Tongue (tissue), 2 donors: ENCODE measurements around the gene NCAPD3. TPM values are rescaled to one million over a fixed set of nuclear protein-coding genes. Genes with fewer than 3 reads are reported as not detected.
"Not testable (repeated sequence)": the region's sequence is repeated elsewhere in the genome, so short reads cannot be mapped to it uniquely, and the experiment has no call there.

Source experiments
- DNase-seq: peaks from one replicate; pipeline ENCODE4 v3.0.0-alpha.2; 2015
- total RNA-seq: library from RNA; depleted of rRNA; stranded (reverse); fragments of >200 nt; gene quantifications from one replicate; pipeline ENCODE4 v1.2.3, GENCODE V29; 2014

NCAPD3 gene
- total RNA-seq, 1 donor from 2014 or later, result 18.1 TPM

DNA sequence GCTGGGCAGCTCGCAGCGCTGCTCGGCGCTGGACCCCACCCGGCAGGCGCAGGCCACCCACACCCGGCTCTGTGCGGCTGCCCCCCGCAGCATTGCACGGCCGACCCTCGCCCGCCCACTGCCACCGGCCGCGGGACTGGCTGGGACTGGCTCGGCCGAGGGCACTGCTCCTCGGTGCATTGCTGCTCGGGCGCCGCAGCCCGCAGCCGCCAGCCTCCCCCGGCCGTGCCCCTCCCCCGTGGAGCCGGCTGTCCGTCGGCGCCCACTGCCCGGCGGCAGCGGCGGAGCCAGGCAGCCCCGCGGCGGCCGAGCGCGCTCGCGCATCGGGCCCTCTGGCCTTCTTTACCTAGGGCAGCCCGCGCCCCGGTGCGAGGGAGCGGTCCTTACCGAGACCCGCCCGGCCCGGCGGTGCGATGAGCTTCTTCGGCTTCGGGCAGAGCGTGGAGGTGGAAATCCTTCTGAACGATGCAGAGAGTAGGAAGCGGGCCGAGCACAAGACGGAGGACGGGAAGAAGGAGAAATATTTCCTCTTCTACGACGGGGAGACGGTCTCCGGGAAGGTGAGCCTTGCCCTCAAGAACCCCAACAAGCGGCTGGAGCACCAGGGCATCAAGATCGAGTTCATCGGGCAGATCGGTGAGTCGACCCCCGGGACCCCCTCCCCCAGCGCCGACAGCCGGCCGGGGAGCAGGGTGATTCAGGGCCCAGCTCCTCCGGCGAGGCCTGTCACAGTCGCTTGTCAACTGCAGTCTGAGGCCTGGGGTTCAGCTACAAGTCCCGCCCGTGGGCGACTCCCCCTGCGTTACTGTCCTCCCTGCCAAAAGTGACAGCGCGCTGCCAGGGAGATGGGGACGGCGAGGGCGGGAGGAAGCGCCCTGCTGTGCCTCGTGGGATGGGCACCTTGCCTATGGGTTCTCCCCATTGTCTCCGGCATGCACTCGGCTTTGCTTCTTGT lies 1.2 kb upstream of the NCAPD3 start:
- DNase-seq, result peak; percentile 60

DNA sequence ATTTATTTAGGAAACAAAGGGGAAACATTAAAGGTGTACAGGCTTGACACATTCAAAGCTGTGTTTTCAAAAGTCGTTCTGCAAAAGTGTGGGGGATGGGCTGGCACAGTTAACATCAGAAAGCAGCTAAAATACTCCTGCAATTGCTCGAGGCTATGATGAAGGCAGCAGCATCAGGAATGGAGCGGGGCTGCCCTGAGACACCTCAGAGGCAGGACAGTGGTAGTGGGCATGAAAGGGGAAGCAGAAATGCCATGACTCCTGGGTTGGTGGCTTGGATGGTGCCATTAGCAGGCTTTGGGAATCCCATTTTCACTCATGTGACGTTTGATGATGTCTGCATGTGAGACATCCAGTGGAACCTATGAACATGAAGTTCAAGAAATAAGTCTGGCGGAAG lies 646 bp downstream of the NCAPD3 start:
- DNase-seq, result no peak

DNA sequence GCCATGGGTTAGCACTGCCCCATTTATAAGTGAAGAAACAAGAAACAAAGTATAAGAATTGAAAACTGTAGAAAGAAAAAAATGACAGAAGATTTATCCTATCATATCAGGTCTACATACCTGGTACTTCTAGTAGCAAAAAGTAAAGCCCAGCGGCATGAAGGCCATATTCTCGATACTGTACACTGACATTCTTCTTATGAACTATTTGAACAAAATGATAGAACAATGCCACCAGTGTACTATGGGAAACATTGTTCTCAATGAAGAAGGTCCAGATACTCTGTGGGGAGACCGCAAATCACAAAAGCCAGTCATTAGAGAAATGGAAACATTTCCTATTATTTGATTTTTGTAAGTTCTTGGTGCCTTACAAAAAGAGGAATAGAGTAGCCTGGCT lies 7.0 kb downstream of the NCAPD3 start:
- no peak for DNase-seq

DNA sequence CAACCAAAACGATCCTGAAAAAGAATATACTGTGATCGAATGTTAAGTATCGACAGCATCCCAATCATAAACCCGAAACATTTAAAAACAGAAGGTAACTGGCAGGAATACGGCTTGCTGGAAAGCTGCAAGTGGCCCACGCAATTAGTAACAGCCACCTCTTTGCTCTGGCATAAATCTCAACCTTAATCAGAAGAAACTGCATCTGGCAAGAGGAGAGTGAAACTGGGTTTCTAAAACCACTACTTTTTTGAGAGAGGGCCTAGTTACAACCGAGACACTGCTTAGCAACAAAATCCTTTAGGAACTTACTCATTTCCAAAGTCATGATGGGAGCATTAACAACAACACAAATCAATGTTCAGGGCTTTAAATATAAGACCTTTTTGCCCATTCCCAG lies 7.9 kb downstream of the NCAPD3 start:
- no peak for DNase-seq

DNA sequence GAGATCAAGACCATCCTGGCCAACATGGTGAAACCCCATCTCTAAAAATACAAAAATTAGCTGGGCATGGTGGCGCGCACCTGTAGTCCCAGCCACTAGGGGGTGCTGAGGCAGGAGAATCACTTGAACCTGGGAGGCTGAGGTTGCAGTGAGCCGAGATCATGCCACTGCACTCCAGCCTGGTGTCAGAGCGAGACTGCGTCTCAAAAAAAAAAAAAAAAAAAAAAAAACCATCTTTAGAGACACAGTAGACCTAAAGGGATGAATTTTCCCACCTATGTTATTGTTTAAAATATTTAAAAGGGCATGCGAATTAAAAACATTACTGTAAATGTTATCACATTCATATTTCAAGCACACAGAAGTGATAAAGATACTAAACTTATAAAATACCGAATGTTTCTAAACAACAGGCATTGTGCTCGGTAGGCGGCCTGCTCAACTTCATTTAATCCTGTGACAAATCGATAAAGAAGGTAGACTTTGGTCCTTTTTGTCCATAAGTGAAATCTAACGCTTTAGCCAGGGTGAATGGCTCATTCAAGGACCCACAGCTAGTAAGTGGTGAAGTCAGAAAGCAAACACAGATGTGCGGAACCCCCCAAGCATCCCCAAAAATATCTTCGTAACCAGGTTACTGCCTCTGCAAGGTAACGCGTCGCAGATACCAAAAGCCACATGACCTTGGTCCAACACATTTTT lies 16.1 kb downstream of the NCAPD3 start:
- DNase-seq, result peak; percentile 15

DNA sequence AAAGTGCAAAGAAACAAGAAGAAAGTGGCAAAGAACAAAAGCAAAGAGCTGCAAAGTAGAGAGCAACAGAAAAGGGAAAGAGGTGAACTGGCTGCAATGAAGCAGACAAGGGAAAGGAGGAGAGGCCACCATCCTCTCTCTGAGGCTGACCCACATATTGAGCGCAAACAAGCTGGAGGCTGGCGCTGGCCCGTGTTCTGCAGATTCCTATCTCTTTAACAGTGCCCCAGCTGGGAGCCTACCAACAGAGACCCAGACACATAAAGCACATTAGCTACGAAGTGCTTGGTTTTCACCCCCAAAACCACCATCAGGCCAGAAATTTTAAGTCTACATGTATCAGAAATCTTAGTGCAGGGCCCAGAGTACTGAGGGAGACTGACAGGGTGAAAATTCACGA lies 17.6 kb downstream of the NCAPD3 start:
- no peak for DNase-seq

DNA sequence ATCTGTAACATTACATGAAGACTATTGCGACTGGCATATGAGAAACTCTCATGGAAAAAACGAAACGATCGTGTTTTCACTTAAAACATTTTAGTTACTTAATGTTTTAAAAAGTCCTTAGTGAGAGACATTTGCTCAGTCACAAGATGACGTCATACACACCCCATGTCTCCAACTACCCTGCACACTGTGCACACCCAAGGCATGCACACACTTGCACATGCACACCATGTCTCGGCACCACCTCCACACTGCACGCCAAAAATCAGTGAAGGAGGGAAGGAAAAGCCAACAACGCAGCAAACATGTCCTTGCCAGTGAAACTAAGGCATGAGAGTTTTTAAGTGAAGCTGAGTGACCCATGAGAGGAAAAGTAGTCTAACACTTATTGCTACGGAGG lies 18.0 kb downstream of the NCAPD3 start:
- no peak for DNase-seq

DNA sequence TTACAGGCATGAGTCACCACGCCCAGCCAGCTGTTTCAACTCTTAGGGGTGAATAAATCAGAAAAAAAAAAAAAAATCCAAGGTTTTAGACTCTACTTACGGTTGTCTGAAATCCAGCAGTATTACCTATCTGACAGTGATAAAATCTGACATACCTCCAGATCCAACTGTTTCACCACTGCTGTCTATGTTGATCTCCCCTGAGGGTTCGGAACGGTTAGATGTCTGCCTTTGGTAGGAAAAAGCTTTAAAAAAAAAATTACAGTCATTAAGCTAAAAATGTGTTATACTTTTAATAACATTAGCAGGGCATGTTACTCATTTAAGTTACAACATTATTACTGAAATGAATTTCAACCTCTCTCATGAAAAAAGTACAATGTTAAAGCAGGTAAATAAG lies 21.1 kb downstream of the NCAPD3 start:
- DNase-seq, result no peak

DNA sequence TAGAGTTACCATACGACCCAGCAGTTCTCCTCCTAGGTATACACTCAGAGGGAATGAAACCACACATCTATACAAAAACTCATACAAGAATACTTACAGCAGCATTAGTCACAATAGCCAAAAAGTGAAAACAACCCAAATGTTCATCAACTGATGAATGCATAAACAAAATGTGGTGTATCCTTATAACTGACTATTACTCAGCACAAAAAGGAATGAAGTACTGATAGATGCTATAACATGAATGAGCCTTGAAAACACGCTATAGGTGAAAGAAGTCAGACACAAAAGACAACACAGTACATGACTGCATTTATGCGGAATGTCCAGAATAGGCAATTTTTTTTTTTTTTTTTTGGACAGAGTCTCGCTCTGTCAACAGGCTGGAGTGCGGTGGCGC lies 23.1 kb downstream of the NCAPD3 start:
- no peak for DNase-seq

DNA sequence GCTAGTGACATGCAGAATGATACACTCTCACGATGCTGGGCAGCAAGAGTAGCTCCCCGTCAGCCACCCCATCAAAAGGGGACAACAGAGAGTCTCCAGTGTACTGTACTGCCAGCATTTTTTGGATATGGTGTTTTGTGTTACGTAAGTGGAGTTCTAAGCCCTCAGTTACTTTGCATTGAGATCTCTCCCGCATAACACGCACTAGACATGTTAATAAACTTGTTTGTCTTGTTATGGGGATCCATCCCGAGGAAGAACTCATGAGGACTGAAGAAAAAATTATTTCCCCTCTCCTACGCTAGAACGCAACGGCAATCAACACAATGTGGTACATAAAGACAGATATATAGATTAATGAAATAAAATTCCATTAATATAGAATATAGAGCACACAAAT lies 24.2 kb downstream of the NCAPD3 start:
- no peak for DNase-seq

DNA sequence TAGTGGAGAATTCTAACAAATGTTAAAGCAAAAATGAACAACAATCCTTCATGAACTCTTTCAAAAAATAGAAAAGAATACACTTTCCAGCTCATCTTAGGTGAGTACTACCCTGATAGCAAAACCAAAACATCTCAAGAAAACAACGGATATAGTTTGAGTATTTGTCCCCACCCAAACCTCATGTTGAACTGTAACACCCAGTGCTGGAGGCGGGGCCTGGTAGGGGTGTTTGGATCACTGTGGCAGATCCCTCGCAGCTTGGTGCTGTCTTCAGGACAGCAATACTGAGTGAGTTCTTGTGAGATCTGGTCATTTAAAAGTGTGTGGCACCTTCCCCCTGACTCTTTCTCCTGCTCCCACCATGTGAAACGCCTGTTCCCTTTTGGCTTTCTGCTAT lies 27.0 kb downstream of the NCAPD3 start:
- no peak for DNase-seq

DNA sequence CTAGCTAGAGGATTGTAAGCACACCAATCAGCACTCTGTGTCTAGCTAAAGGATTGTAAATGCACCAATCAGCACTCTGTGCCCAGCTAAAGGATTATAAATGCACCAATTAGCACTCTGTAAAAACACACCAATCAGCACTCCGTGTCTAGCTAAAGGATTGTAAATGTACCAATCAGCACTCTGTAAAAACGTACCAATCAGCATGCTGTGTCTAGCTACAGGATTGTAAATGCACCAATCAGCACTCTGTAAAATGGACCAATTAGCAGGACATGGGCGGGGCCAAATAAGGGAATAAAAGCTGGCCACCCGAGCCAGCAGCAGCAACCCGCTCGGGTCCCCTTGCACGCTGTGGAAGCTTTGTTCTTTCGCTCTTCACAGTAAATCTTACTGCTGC lies 35.7 kb downstream of the NCAPD3 start:
- DNase-seq, result not testable (repeated sequence)

DNA sequence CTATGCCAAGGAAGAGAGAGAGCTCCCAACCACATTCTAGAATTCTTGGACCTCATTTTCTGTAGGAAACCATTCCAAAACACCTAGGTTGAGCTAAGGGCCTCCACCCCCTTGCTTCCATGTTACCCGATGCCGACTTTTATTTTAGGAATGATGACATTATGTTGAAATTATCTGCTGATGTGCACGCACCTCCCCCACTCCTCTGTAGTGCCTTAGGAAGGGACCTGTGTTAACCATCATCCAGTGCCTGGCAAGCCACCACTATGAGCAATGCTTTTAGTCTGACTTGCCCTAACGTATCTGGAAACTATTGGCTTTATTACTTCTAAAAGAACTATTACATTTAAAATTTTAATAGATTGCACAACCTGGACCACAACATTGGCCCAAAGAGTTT lies 42.1 kb downstream of the NCAPD3 start:
- DNase-seq, result no peak

DNA sequence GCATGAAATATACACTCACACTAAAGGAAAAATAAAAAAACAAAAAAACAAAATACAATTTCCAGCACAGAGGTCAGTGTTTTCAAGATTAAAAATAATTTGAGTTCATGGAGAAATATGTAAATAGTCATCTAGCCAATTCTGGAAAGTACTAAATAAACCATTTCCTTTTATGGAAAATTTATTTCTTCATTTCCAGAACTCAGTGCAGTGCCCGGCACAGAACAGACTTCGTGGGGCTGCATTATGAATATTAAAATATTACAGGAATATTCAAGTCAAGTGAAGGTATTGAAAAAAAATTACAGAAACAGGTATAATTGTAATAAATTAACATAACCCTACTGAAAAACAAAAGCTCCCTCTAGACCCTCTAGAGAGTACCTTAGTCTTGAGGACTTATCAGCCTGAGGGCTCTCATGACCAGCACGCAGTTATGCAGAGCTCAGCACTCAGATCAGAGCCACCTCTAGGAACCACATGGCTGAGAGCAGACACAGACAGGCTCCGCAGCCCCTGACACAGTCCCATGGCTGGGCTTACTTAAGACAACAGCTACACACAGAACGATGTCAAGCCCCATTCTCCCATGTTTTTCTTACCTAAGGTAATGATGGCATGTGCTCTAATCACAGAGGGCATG lies 45.6 kb downstream of the NCAPD3 start:
- DNase-seq, result no peak

DNA sequence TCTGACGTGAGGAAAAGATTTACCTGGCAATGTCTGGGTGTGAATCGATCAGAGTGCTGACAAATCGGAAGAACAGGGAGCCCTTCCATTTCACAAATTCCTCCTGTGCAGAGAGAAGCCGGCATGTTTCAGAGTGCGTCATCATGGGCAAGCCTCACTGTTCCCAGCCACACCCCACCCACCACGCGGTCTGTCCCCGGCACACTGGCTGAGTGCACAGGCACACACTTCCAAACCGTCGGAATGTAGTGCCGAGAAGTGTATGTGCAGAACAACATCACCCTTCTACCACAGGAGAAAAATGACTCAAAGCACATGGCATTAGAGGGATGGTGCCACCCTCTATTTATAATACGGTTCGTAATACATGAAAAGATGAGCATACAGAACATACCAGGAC lies 47.5 kb downstream of the NCAPD3 start:
- no peak for DNase-seq

DNA sequence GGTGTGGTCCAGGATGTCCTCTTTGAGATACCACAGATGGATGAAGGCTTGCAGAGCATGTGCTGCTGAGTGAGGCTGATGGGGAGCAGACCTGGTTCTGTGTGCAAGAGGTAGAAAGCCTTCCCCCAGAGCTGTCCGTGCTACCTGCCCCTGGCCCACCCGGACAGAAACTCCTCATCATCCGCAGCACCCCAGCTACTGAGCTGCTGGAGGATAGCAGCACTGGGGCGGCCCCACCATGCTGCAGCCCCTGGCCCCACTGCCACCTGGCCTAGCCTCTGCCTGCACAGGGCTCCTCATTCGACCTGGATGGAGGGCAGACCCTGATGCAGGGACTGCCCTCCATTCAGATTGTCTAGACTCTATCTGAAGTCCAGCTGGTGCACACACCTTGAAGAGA lies 50.5 kb downstream of the NCAPD3 start:
- DNase-seq, result no peak

DNA sequence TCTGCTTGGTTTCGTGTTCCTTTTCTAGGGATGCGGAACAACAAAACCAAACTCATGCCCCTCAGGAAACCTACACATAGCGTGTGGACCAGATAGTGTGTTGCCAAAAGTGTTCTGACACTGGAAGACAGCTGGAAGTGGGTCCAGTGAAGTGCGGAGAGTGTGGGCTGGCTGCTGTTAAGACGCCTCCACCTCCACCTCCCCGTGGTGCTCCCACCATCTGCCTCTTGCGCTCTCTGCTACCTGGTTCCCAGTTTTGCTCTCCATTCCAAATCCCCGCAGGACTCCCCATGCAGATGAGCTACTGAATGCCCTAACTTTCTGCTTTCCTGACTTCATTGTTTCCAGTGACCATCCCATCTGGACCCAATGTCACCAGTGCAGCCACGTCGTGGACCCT lies 51.8 kb downstream of the NCAPD3 start:
- DNase-seq, result no peak

DNA sequence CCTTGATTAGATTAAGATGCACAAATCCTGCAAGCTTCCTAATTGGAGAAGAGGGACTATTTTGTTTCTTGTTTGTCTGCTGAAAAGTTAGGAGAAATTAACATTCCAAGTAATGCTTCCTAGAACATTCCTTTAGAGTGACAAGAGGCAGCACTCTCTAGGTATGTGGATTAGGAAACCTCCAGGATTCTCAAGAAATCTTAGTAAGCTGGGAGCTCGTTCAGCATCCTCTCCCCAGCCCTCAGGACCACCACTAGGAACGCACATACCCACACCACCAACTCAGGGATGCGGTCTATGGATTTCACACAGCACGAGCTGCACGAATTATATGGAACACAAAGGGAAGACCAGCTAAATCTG lies 52.9 kb downstream of the NCAPD3 start:
- DNase-seq, result no peak

DNA sequence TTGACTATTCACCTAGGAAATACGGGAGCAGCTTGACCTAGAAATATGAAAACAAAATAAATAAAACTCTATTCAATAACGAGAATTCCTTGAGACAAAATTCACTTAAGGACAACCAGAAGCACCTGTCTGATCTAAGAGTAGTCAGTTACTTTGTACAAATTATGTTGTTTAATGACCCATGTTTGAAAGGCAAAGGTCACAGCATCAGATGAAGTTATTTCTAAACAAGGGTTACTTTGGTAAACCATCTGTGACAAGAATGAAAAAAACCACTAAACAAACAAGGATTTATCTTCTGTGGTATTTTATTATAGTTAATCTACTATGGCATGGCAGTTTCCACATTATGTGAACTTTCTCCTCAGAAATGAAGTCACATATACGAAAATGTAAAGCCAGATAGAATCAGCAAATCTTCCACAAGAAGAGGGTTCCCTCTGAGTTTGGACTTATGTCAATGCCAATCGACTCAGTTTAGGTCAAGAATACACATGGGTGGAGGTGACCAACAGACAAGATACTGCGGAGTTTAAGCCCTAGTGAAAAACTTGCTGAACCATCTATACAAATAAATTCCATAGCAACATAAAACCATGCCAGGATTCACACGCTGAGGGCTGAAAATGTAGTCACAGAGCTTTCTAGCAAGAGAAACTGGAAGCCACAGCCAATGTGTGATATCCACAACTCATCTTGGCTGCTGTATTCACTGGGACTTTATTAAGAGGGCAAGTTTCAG lies 53.4 kb downstream of the NCAPD3 start:
- no peak for DNase-seq

DNA sequence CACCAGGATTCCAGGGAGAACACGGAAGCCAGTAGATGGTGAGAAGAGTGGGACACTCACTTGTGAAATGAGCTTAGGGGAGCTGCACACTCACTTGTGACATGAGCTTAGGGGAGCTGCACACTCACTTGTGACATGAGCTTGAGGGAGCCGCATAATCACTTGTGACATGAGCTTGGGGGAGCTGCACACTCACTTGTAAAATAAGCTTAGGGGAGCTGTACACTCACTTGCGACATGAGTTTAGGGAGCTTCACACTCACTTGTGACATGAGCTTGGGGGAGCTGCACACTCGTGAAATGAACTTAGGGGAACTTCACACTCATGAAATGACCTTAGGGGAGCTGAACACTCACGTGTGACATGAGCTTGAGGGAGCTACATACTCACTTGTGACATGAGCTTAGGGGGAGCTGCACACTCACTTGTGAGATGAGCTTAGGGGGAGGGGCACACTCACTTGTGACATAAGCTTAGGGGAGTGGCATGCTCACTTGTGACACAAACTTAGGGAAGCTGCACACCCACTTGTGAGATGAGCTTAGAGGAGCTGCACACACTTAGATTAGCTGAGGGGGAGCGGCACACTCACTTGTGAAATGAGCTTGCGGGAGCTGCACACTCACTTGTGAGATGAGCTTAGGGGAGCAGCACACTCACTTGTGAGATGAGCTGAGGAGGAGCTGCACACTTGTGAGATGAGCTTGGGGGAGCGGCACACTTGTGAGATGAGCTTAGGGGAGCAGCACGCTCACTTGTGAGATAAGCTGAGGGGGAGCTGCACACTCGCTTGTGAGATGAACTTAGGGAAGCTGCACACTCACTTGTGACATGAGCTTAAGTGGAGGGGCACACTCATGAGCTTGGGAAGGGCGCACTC lies 59.0 kb downstream of the NCAPD3 start:
- no peak for DNase-seq

DNA sequence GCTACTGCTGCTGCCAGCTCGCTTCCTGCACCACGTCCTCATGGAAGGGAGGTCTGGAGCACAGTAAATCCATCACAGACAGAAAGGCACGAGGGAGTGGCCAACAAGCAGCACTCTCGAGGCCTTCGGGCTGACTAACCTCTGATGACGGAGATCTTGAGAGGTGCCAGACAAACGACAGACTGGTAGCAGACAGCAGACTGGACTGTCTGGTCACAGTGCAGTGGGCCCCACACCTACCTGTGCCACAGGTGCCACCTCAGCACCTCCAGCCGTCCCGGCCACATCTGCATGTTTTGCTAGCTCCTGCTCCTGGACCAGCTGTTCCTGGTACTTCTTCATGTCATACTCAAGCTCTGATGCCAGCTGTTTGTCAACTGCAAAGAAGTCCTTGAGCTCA lies 64.1 kb downstream of the NCAPD3 start:
- no peak for DNase-seq

DNA sequence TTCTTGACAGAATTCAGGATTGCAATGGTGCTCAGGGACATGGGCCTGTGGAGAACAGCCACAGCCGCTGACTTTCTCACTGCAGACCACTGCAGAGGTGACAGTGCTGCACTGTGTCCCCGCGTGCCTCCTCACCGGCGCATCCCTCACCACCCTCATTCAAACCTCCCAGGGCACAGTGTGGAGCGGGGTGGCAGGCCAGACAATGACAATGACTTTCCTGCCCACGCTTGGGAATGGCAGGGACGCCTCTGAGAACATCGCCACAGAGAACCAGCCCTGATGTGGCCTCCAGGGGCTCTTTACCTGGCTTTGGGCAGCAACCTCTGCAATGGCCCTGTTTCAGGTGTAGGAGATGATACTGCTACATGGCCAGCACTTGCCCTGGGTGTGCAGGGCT lies 65.7 kb downstream of the NCAPD3 start:
- no peak for DNase-seq
